Measurements from ENCODE around the gene LYST.

The LYST gene

DNA sequence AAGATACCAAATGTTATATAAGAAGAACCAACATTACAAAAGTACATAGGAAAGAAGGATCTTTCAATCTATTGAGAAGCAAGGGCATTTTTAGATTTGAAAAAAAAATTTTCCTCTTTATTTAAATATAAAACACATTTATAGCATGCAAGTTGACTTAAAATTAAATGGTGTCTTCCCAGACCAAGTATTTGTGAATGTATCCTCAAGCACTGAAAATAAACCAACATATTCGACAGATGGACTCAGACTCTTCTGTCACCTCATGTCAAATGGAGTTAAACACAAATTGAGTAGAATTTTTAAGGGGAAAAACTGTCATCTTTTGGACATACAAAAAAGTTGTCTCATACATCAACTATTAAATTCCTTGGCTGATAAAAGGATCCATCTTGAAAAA, 140.1 kb downstream of the LYST start:
- Histone ChIP-seq H3K9ac (ENCODE audit: low read length) (no peak overlapping the region), H3K36me3 (ENCODE audit: low read length) (no peaks in the 10 kb centered on the region), H2AFZ (ENCODE audit: low read depth, low read length, severe bottlenecking) (no peak overlapping the region), H3K4me3 (ENCODE audit: insufficient read depth, low read length, poor library complexity, severe bottlenecking) (no peak overlapping the region), H3K9me2 (replicated peaks; ENCODE audit: insufficient read depth, low read length) (no peaks in the 10 kb centered on the region), H3K27ac (ENCODE audit: low read depth, low read length) (no peak overlapping the region), H4K20me1 (ENCODE audit: low read depth, low read length) (no peaks in the 10 kb centered on the region), H3K79me2 (ENCODE audit: insufficient read depth, low read length) (no peaks in the 10 kb centered on the region), H3F3A (ENCODE audit: insufficient read depth) (no peaks in the 10 kb centered on the region), H3K27me3 (ENCODE audit: low read length) (no peaks in the 10 kb centered on the region), H3K9me3 (ENCODE audit: insufficient read depth, low read length) (no peaks in the 10 kb centered on the region), H3K4me2 (ENCODE audit: low read depth, low read length, poor library complexity, severe bottlenecking) (no peak overlapping the region)
- TF ChIP-seq, protein P1, sequence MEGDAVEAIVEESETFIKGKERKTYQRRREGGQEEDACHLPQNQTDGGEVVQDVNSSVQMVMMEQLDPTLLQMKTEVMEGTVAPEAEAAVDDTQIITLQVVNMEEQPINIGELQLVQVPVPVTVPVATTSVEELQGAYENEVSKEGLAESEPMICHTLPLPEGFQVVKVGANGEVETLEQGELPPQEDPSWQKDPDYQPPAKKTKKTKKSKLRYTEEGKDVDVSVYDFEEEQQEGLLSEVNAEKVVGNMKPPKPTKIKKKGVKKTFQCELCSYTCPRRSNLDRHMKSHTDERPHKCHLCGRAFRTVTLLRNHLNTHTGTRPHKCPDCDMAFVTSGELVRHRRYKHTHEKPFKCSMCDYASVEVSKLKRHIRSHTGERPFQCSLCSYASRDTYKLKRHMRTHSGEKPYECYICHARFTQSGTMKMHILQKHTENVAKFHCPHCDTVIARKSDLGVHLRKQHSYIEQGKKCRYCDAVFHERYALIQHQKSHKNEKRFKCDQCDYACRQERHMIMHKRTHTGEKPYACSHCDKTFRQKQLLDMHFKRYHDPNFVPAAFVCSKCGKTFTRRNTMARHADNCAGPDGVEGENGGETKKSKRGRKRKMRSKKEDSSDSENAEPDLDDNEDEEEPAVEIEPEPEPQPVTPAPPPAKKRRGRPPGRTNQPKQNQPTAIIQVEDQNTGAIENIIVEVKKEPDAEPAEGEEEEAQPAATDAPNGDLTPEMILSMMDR (IDR thresholded peaks at IDR 0.05; ENCODE audit: insufficient read depth, low read length, poor library complexity, severe bottlenecking) = no peak
- no peak for TF ChIP-seq EZH2phosphoT487 (conservative IDR thresholded peaks at IDR 0.05; ENCODE audit: low read length)

GRCh38 chr1:235725434-235725833, 141.3 kb downstream of the LYST start:
- Histone ChIP-seq H3K9me2 (replicated peaks; ENCODE audit: insufficient read depth, low read length) (no peaks in the 10 kb centered on the region), H3K9me3 (ENCODE audit: insufficient read depth, low read length) (no peaks in the 10 kb centered on the region), H3K4me3 (ENCODE audit: insufficient read depth, low read length, poor library complexity, severe bottlenecking) (no peak overlapping the region), H3K79me2 (ENCODE audit: insufficient read depth, low read length) (no peaks in the 10 kb centered on the region), H3K4me2 (ENCODE audit: low read depth, low read length, poor library complexity, severe bottlenecking) (no peak overlapping the region), H3K36me3 (ENCODE audit: low read length) (no peaks in the 10 kb centered on the region; the same call in 1 of the 2 replicates), H3F3A (ENCODE audit: insufficient read depth) (no peaks in the 10 kb centered on the region), H3K27me3 (ENCODE audit: low read length) (no peaks in the 10 kb centered on the region), H4K20me1 (ENCODE audit: low read depth, low read length) (no peaks in the 10 kb centered on the region), H3K27ac (ENCODE audit: low read depth, low read length) (no peak overlapping the region), H3K9ac (ENCODE audit: low read length) (no peak overlapping the region), H2AFZ (ENCODE audit: low read depth, low read length, severe bottlenecking) (no peak overlapping the region)
- no peak for TF ChIP-seq EZH2phosphoT487 (conservative IDR thresholded peaks at IDR 0.05; ENCODE audit: low read length)
- TF ChIP-seq, protein P1 (IDR thresholded peaks at IDR 0.05; ENCODE audit: insufficient read depth, low read length, poor library complexity, severe bottlenecking) = no peak

DNA sequence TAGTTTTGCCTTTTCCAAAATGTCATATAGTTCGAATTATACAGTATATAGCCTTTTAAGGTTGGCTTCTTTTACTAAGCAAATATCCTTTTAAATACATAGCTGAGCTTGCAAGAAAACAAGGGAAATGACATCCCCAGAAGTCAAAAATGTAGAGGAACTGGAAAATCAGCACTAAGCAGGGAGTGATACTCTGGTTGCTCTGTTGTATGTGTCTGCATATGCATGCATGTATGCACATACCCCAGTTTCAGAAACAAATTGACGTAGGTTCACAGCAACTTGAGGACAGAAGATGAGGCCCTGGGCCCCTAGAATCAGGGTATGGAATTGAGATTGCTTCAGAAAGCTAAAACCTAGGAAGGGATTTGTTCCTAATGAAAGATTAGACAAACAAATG, 142.0 kb downstream of the LYST start:
- Histone ChIP-seq H3K4me2 (ENCODE audit: low read depth, low read length, poor library complexity, severe bottlenecking) (no peak overlapping the region), H3K36me3 (ENCODE audit: low read length) (no peaks in the 10 kb centered on the region; the same call in 1 of the 2 replicates), H3K79me2 (ENCODE audit: insufficient read depth, low read length) (no peaks in the 10 kb centered on the region), H3K27ac (ENCODE audit: low read depth, low read length) (no peak overlapping the region), H3K9ac (ENCODE audit: low read length) (no peak overlapping the region), H2AFZ (ENCODE audit: low read depth, low read length, severe bottlenecking) (no peak overlapping the region), H3K9me3 (ENCODE audit: insufficient read depth, low read length) (no peaks in the 10 kb centered on the region), H3K4me3 (ENCODE audit: insufficient read depth, low read length, poor library complexity, severe bottlenecking) (no peak overlapping the region), H3K9me2 (replicated peaks; ENCODE audit: insufficient read depth, low read length) (no peaks in the 10 kb centered on the region), H4K20me1 (ENCODE audit: low read depth, low read length) (no peaks in the 10 kb centered on the region), H3F3A (ENCODE audit: insufficient read depth) (no peaks in the 10 kb centered on the region), H3K27me3 (ENCODE audit: low read length) (no peaks in the 10 kb centered on the region)
- TF ChIP-seq, protein P1 (IDR thresholded peaks at IDR 0.05; ENCODE audit: insufficient read depth, low read length, poor library complexity, severe bottlenecking) = no peak
- no peak for TF ChIP-seq EZH2phosphoT487 (conservative IDR thresholded peaks at IDR 0.05; ENCODE audit: low read length)
